Natural killer cell (primary cell): ENCODE data around the gene TRIM62. TPM values are rescaled to one million over a fixed set of nuclear protein-coding genes. Genes with fewer than 3 reads are reported as not detected.

Experiments
- ATAC-seq, 3 donors: fragments of 150-1000 bp in 2 of 3; fragments of 200-7000 bp in 1 of 3; cut with Tn5 transposase; 1 replicate in 1 of 3; 2 replicates in 2 of 3; pipeline ENCODE4 v1.10.0; 2021; ENCODE audit warnings: mild to moderate bottlenecking in 2 of 3, moderate library complexity in 2 of 3
- DNase-seq, 2 donors: peaks; one replicate each; pipeline versions ENCODE4 v3.0.0 to v3.0.0-alpha.2; 2013 to 2021; ENCODE audit warnings: mixed read lengths in 1 of 2
- H3K27ac ChIP-seq: one replicate; pipeline ENCODE4 v1.5.1; 2013; ENCODE audit warnings: mild to moderate bottlenecking, low read length
- H3K27me3 ChIP-seq: one replicate; pipeline ENCODE4 v1.6.1; 2013; ENCODE audit warnings: low read length; ENCODE audit not compliant: control insufficient read depth, insufficient read depth
- H3K36me3 ChIP-seq: one replicate; pipeline ENCODE4 v1.6.1; 2013; ENCODE audit warnings: low read length; ENCODE audit not compliant: control insufficient read depth, insufficient read depth
- H3K4me1 ChIP-seq: one replicate; pipeline ENCODE4 v1.6.1; 2013; ENCODE audit warnings: low read length; ENCODE audit not compliant: control insufficient read depth, insufficient read depth
- H3K4me3 ChIP-seq: one replicate; pipeline ENCODE4 v1.5.1; 2013; ENCODE audit warnings: low read length
- H3K9me3 ChIP-seq: one replicate; pipeline ENCODE4 v1.6.1; 2013; ENCODE audit warnings: low read length; ENCODE audit not compliant: control insufficient read depth, insufficient read depth
- H3K27ac Mint-ChIP-seq, 2 donors: one replicate each; pipeline ENCODE4 v1.8.0; 2022; ENCODE audit warnings: mild to moderate bottlenecking in 2 of 2, mixed read lengths in 2 of 2, moderate library complexity in 1 of 2
- H3K27me3 Mint-ChIP-seq, 2 donors: one replicate each; pipeline ENCODE4 v1.8.0; 2022; ENCODE audit warnings: low read depth in 2 of 2, mixed read lengths in 2 of 2
- H3K36me3 Mint-ChIP-seq: one replicate; pipeline ENCODE4 v1.8.0; 2022; ENCODE audit warnings: mixed read lengths
- H3K4me1 Mint-ChIP-seq, 2 donors: one replicate each; pipeline ENCODE4 v1.8.0; 2022; ENCODE audit warnings: mixed read lengths in 2 of 2
- H3K4me3 Mint-ChIP-seq: one replicate; pipeline ENCODE4 v1.8.0; 2022; ENCODE audit warnings: mild to moderate bottlenecking, moderate library complexity, mixed read lengths
- H3K9me3 Mint-ChIP-seq, 2 donors: one replicate each; pipeline ENCODE4 v1.8.0; 2022; ENCODE audit warnings: mixed read lengths in 2 of 2
- WGBS: methylation state at CpG from one replicate; pipeline ENCODE4 v1.1.7; 2013; ENCODE audit warnings: missing lambda C conversion rate; ENCODE audit not compliant: insufficient coverage; 5-methylcytosine and 5-hydroxymethylcytosine counted together
- intact Hi-C: fragments of 100-400 bp; cut with micrococcal nuclease; formaldehyde crosslinking; loops from one replicate; pipeline ENCODE4 v1.14.2; 2022
- total RNA-seq, 4 donors: library from RNA; stranded (reverse); fragments of 120-200 nt in 1 of 4; gene quantifications; one replicate each; pipeline versions ENCODE4 v1.2.3 to v1.2.4, GENCODE V29; 2013 to 2022
- TF ChIP-seq, protein P1 (sequence below): fragments of 200-600 bp; IDR thresholded peaks from one replicate; pipeline ENCODE4 v1.8.0; 2022; ENCODE audit warnings: antibody characterized with exemption

TRIM62 gene
- total RNA-seq, 3 donors from 2014 or later (not counting 1 experiment from before 2014, with no cell fraction given) = 18.2 to 35.4 (median 23.2) TPM

DNA sequence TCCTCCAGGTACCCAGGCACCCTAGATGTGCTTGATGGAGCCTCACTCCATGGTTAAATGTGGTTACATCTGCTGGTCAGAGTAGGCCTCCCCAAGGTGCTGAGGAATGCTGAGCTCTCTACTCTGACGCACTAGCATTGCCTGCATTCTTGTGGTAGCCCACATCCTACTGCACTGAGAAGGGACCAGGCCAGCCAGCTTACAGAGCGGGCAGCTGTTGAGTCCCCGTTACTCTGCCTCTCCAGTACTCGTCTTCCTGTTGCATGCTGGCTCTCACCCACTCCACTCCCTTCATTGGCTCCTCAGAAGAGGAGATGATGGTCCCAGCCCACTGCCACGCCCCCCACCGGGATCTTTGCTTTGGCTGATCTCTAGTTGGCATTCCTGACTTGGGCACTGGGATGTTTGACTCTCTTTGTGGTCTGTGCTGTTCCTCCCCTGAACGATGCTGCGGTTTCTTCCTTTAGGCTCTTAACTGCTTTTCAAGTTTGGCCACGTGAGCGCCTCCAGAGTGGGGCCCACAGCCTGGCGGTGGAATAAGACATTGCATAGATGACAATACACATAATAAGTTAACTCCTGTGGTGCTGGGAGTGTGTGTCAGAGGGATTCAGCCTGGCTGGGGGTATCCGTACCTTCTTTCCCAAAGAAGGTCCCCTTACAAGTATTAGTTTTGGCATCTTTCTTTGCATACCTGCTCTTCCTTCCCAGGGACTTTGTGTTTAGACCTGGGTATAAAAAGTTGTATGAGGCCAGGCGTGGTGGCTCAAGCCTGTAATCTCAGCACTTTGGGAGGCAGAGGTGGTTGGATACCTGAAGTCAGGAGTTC lies 82.3 kb downstream of the TRIM62 start:
- H3K27ac ChIP-seq = peak overlapping the region; percentile 76
- no peak overlapping the region for H3K4me3 ChIP-seq
- no peaks in the 10 kb centered on the region for H3K36me3 ChIP-seq
- ATAC-seq (peak; percentile 89 to 95 (median 95)), DNase-seq (peak; percentile 58 to 88)
- no peaks in the 10 kb centered on the region for H3K27me3 ChIP-seq
- no peaks in the 10 kb centered on the region for H3K9me3 ChIP-seq
- no peaks in the 10 kb centered on the region for H3K27me3 Mint-ChIP-seq
- H3K4me1 Mint-ChIP-seq = peaks cover 51 to 62% of the 10 kb centered on the region in 2 donors
- no peaks in the 10 kb centered on the region for H3K36me3 Mint-ChIP-seq
- intact Hi-C loops = loop anchor here (1.0 to 5.0 kb wide), 2 partner anchors 28 to 52 kb away; no protein-coding TSS in a partner anchor
- no peaks in the 10 kb centered on the region for H3K9me3 Mint-ChIP-seq
- 15% methylated on average over 11 of the region's 13 CpGs for WGBS
- TF ChIP-seq, protein P1, sequence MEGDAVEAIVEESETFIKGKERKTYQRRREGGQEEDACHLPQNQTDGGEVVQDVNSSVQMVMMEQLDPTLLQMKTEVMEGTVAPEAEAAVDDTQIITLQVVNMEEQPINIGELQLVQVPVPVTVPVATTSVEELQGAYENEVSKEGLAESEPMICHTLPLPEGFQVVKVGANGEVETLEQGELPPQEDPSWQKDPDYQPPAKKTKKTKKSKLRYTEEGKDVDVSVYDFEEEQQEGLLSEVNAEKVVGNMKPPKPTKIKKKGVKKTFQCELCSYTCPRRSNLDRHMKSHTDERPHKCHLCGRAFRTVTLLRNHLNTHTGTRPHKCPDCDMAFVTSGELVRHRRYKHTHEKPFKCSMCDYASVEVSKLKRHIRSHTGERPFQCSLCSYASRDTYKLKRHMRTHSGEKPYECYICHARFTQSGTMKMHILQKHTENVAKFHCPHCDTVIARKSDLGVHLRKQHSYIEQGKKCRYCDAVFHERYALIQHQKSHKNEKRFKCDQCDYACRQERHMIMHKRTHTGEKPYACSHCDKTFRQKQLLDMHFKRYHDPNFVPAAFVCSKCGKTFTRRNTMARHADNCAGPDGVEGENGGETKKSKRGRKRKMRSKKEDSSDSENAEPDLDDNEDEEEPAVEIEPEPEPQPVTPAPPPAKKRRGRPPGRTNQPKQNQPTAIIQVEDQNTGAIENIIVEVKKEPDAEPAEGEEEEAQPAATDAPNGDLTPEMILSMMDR = peak; percentile 21
- peak overlapping the region; percentile 93 to 95 for H3K27ac Mint-ChIP-seq
- peak overlapping the region; percentile 84 for H3K4me3 Mint-ChIP-seq
- H3K4me1 ChIP-seq = peaks cover 46% of the 10 kb centered on the region

DNA sequence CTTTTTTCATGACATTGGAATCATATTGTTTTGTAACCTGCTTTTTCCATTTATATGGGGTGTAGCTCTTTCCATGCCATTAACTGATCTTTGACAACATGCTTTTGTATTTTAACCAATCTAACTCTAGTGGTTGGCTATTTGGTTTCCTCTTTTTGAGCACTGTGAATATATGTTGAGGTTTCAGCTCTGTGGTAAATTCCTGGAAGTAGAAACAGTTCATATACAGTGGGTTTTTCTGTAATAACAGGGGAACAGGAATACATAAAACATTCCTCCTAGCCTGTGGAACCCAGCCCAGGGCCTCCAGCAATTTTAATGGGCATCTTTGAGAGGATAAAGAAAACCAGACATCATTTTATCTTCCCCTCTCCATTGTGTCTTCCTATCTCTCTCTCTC lies 83.5 kb downstream of the TRIM62 start:
- Mint-ChIP-seq H3K36me3 (no peaks in the 10 kb centered on the region), H3K27ac (peak overlapping the region; percentile 93 to 95), H3K9me3 (no peaks in the 10 kb centered on the region), H3K27me3 (no peaks in the 10 kb centered on the region), H3K4me3 (peak overlapping the region; percentile 84), H3K4me1 (peaks cover 53 to 65% of the 10 kb centered on the region in 2 donors)
- Histone ChIP-seq H3K4me1 (peaks cover 46% of the 10 kb centered on the region), H3K9me3 (no peaks in the 10 kb centered on the region), H3K36me3 (no peaks in the 10 kb centered on the region), H3K27me3 (no peaks in the 10 kb centered on the region), H3K27ac (peak overlapping the region; percentile 76), H3K4me3 (no peak overlapping the region)
- TF ChIP-seq, protein P1 = no peak
- ATAC-seq = no peak
- no peak for DNase-seq
- intact Hi-C loops = loop anchor here (5.0 kb wide), 1 partner anchor 51 kb away; no protein-coding TSS in a partner anchor

DNA sequence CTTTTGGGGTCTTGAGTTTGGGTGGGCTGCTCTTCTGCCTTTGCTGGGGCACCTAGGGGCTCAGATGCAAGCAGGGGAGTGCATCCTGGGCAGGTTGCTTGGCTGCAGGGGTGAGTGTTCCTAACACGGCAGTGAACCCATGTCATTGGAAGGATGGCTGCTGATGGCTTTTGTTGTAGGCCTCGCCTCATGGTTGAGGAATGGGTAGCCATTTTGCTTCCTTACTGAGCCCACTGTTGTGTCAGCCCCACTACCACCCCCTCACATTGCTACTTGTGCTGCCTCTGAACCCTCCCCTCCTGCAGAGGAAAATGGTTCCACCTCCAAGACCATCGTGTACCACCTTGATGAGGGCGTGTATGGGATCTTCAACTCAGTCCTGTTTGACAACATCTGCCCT lies 84.1 kb downstream of the TRIM62 start:
- H3K36me3 Mint-ChIP-seq = no peaks in the 10 kb centered on the region
- DNase-seq (no peak), ATAC-seq (no peak)
- H3K4me3 Mint-ChIP-seq = peak overlapping the region; percentile 84
- TF ChIP-seq, protein P1 = no peak
- Histone ChIP-seq H3K4me3 (no peak overlapping the region), H3K27ac (peak overlapping the region; percentile 76), H3K27me3 (no peaks in the 10 kb centered on the region), H3K4me1 (peaks cover 46% of the 10 kb centered on the region), H3K9me3 (no peaks in the 10 kb centered on the region), H3K36me3 (no peaks in the 10 kb centered on the region)
- H3K27ac Mint-ChIP-seq = peak overlapping the region; percentile 93 to 95
- H3K4me1 Mint-ChIP-seq = peaks cover 53 to 67% of the 10 kb centered on the region in 2 donors
- H3K27me3 Mint-ChIP-seq = no peaks in the 10 kb centered on the region
- intact Hi-C loops = loop anchor here (5.0 kb wide), 1 partner anchor 50 kb away; no protein-coding TSS in a partner anchor
- H3K9me3 Mint-ChIP-seq = no peaks in the 10 kb centered on the region
- 93% methylated on average over 4 of the region's 4 CpGs for WGBS
